Measurements from ENCODE around the gene ANKRD39.
A peak's percentile ranks its signal among the peaks of the same experiment; 100 is the strongest.

Gene ANKRD39

GRCh38 chr2:96856776-96857666 is 795 bp downstream of the ANKRD39 start:
- Mint-ChIP-seq H3K9me3 (no peaks in the 10 kb centered on the region), H3K4me1 (peaks cover 43% of the 10 kb centered on the region), H3K36me3 (peaks cover 55% of the 10 kb centered on the region), H3K4me3 (peak overlapping the region; percentile 73), H3K27ac (peak overlapping the region; percentile 77)
- peak; percentile 6 for ATAC-seq
- peak in 1 of 2 donors; percentile 71 for DNase-seq (ENCODE audit: low spot score in 2 of 2)

DNA sequence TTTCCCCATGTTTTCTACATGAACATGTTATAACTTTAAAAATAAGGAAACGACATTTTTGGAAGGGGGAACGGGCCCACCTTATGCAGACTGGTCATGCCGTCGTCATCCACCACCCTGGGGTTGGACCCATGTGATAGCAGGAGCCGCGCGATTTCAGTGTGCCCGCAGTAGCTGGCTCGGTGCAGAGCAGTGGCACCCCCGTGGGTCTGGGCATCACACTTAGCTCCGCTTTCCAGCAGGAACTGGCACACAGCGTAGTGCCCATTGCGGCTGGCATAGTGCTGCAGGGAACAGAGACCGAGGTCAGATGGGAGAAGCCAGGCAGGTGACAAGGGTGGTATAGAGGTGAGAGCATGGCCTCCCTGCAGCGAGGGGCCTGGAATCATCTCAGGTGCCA is 4.5 kb downstream of the ANKRD39 start:
- Mint-ChIP-seq H3K27ac (no peak overlapping the region), H3K36me3 (peaks cover 65% of the 10 kb centered on the region), H3K4me3 (no peak overlapping the region), H3K9me3 (no peaks in the 10 kb centered on the region), H3K4me1 (peaks cover 23% of the 10 kb centered on the region)
- no peak for ATAC-seq
- DNase-seq (ENCODE audit: low spot score in 2 of 2), result no peak

- H3K36me3 Mint-ChIP-seq, result peaks cover 71% of the 10 kb centered on the region
- no peak for ATAC-seq
- no peaks in the 10 kb centered on the region for H3K9me3 Mint-ChIP-seq
- peaks cover 23% of the 10 kb centered on the region for H3K4me1 Mint-ChIP-seq
- no peak for DNase-seq (ENCODE audit: low spot score in 2 of 2)
- no peak overlapping the region for H3K4me3 Mint-ChIP-seq
- no peak overlapping the region for H3K27ac Mint-ChIP-seq
Measured at GRCh38 chr2:96852667-96853066, 5.1 kb downstream of the ANKRD39 start.

DNA sequence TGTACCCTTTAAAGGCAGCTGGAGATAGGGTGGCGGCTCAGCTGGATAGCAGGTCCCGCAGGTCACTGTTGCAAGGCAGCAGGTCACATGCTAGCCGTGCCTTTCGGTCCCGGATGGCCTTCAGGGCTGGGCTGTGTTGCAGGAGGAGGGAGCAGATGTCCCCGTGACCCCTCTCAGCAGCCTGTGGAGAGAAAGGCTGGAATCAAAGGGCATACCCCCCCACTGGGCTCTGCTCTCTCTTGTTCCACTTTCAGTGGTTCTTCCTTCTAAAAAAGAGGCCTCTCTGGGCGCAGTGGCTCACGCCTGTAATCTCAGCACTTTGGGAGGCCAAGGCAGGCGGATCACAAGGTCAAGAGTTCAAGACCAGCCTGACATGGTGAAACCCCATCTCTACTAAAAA is 9.6 kb downstream of the ANKRD39 start:
- no peak overlapping the region for H3K4me3 Mint-ChIP-seq
- peak overlapping the region; percentile 12 for H3K27ac Mint-ChIP-seq
- ATAC-seq (no peak), DNase-seq (ENCODE audit: low spot score in 2 of 2) (no peak)
- peaks cover 95% of the 10 kb centered on the region for H3K36me3 Mint-ChIP-seq
- no peaks in the 10 kb centered on the region for H3K9me3 Mint-ChIP-seq
- peaks cover 3% of the 10 kb centered on the region for H3K4me1 Mint-ChIP-seq

DNA sequence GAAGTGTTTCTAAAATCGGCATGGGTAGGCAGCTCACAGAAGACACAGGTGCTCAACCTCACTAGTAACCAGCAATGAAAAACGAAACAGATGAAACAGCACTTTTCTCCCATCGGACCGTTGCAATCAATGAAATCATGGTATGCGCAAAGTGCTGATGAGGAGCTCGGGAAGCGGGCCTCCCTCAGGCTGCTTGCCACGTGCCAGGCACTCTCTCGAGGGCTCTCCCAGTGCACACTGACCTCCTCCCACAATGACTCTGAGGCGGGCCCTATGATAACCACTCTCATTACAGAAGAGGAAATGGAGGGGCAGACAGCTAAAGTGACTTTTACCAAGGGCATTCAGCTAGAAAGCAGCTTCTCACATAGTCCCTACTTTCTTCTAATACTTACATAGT is 10.2 kb downstream of the ANKRD39 start:
- Mint-ChIP-seq H3K27ac (peak overlapping the region; percentile 12), H3K9me3 (no peaks in the 10 kb centered on the region), H3K4me3 (no peak overlapping the region), H3K4me1 (peaks cover 7% of the 10 kb centered on the region), H3K36me3 (peaks cover 89% of the 10 kb centered on the region)
- ATAC-seq, result no peak
- DNase-seq (ENCODE audit: low spot score in 2 of 2), result no peak

- no peak for DNase-seq (ENCODE audit: low spot score in 2 of 2)
- H3K9me3 Mint-ChIP-seq, result no peaks in the 10 kb centered on the region
- H3K36me3 Mint-ChIP-seq, result peaks cover 81% of the 10 kb centered on the region
- H3K4me3 Mint-ChIP-seq, result no peak overlapping the region
- no peak for ATAC-seq
- H3K27ac Mint-ChIP-seq, result peak overlapping the region; percentile 12
- peaks cover 13% of the 10 kb centered on the region for H3K4me1 Mint-ChIP-seq
Measured at GRCh38 chr2:96846825-96847224, 11.0 kb downstream of the ANKRD39 start.

- Mint-ChIP-seq H3K4me1 (peaks cover 28% of the 10 kb centered on the region), H3K4me3 (no peak overlapping the region), H3K27ac (peak overlapping the region; percentile 73), H3K9me3 (no peaks in the 10 kb centered on the region), H3K36me3 (peaks cover 69% of the 10 kb centered on the region)
- ATAC-seq (no peak), DNase-seq (ENCODE audit: low spot score in 2 of 2) (no peak)
Measured at GRCh38 chr2:96844405-96844808, 13.4 kb downstream of the ANKRD39 start.

- Mint-ChIP-seq H3K27ac (peak within 1 kb of the TSS; percentile 73), H3K9me3 (no peaks in the 10 kb centered on the region), H3K4me3 (no peak within 1 kb of the TSS), H3K36me3 (peaks cover 68% of the 10 kb centered on the region), H3K4me1 (peaks cover 33% of the 10 kb centered on the region)
- no peak for ATAC-seq
- DNase-seq (ENCODE audit: low spot score in 2 of 2), result no peak
Measured at GRCh38 chr2:96843538-96844268, 14.1 kb downstream of the ANKRD39 start, which contains the start of gene ANKRD23. ANKRD23 (minus strand) TSS chr2:96844021; CDS start chr2:96843992, 29 bp downstream.

DNA sequence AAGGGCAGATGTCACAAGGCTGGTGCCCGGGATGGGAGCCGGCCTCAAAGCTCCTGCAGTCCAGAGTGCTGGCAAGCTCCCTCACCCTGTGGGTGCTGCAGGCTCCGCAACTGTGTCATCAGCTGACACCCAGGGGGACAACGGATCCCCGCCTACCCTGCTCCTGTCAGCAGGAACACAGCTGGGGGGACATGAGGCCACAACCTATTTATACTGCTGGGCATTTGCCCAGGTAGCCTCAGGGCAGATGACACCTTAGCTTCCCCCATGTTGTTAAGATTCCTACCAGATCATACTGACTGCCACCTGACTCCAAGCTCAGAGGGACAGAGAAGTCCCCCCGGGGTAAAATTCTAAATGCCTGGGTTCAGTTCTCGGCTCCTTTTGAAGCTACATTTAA is 15.2 kb downstream of the ANKRD39 start:
- no peak for DNase-seq (ENCODE audit: low spot score in 2 of 2)
- H3K36me3 Mint-ChIP-seq, result peaks cover 57% of the 10 kb centered on the region
- no peak overlapping the region for H3K4me3 Mint-ChIP-seq
- no peak for ATAC-seq
- peak overlapping the region; percentile 73 for H3K27ac Mint-ChIP-seq
- H3K4me1 Mint-ChIP-seq, result peaks cover 33% of the 10 kb centered on the region
- no peaks in the 10 kb centered on the region for H3K9me3 Mint-ChIP-seq

DNA sequence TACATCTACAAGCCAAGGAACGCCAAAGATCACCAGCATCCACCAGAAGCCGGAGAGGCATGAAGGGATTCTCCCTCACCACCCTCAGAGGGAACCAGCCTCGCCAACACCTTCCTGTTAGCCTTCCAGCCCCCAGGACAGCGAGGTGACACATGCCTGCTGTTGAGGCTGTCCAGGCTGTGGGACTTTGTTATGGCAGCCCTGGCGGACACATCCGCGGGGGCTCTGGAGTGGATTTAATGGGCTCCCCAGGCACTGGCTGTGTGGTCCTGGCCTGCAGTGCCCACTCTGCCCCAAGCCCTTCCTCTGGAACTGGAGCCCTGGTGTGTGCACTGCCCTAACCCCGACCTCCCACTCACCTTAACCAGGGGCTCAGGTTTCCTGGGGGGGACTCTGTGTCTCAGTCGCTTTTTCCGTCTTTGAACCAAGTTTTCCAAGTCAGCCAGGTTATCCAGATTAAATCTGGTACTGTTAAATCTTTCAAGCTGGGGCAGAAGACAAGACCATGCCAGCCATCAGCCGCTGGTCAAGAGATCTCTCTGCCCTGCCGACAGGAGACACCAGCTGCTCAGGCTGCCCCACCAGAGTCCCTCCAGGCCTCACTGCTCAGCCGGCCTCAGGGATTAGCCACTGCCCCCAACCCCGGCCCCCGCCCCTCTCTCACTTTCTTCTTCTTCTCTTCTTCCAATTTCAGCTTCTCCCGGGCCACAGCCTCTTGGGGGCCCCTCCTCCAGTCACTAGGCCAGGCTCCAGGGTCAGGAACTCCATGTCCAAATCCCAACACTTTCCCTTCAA is 15.9 kb downstream of the ANKRD39 start:
- no peak for DNase-seq (ENCODE audit: low spot score in 2 of 2)
- peak overlapping the region; percentile 16 for H3K27ac Mint-ChIP-seq
- H3K4me3 Mint-ChIP-seq, result no peak overlapping the region

DNA sequence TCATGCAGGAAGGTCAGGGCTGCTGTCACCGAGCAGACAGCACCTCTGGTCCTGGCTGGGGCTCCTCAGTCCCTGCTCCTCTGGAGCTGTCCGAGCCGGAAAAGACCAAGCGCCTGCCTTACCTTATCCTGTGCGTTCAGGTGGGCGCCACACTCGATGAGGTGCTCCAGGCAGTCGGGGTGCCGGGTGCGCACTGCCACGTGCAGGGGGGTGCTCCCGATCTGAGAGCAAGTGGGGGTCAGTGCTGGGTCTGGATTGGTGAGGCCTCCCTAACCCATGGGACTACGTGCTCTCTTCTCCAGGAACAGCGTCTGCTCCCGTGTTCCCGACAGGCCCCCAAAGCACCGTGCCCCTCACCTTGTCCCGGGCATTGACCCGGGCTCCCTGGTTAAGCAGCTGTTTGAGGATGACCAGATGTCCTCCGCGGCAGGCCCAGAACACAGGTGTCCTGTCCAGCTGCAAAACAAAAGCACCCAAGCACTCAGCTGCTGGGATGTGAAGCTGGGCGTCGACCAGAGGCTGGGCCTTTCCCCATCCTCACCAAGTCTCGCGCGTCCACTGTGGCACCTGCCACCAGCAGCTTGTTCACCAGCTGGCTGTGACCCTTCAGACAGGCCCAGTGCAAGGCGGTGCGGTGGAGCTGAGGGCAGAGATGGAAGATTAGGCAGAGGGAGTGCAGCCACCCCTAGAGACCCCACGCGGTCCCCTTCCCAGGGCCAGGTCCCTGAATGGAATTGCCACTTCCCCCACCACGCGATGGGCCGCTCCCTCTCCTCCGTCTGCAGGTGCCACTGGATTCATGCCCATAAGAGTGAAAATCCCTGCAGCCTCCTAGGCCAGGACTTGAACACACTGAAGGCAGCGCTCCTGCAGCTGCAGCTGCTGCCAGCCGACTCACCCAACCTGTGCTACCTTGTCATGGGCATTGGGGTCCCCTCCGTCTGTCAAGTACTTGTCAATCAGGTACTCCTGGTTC is 17.7 kb downstream of the ANKRD39 start:
- H3K4me1 Mint-ChIP-seq, result peaks cover 33% of the 10 kb centered on the region
- H3K36me3 Mint-ChIP-seq, result peaks cover 52% of the 10 kb centered on the region
- peak overlapping the region; percentile 53 for H3K4me3 Mint-ChIP-seq
- H3K27ac Mint-ChIP-seq, result peak overlapping the region; percentile 79
- H3K9me3 Mint-ChIP-seq, result no peaks in the 10 kb centered on the region
- ATAC-seq (no peak), DNase-seq (ENCODE audit: low spot score in 2 of 2) (no peak)

More for the DNA sequence above, 15.9 kb downstream of the ANKRD39 start:
- Mint-ChIP-seq H3K9me3 (no peaks in the 10 kb centered on the region), H3K36me3 (peaks cover 54% of the 10 kb centered on the region), H3K4me1 (peaks cover 33% of the 10 kb centered on the region)
- ATAC-seq, result no peak

- peak; percentile 93 for ATAC-seq
Measured at GRCh38 chr2:96839293-96839874, 18.4 kb downstream of the ANKRD39 start.

DNA sequence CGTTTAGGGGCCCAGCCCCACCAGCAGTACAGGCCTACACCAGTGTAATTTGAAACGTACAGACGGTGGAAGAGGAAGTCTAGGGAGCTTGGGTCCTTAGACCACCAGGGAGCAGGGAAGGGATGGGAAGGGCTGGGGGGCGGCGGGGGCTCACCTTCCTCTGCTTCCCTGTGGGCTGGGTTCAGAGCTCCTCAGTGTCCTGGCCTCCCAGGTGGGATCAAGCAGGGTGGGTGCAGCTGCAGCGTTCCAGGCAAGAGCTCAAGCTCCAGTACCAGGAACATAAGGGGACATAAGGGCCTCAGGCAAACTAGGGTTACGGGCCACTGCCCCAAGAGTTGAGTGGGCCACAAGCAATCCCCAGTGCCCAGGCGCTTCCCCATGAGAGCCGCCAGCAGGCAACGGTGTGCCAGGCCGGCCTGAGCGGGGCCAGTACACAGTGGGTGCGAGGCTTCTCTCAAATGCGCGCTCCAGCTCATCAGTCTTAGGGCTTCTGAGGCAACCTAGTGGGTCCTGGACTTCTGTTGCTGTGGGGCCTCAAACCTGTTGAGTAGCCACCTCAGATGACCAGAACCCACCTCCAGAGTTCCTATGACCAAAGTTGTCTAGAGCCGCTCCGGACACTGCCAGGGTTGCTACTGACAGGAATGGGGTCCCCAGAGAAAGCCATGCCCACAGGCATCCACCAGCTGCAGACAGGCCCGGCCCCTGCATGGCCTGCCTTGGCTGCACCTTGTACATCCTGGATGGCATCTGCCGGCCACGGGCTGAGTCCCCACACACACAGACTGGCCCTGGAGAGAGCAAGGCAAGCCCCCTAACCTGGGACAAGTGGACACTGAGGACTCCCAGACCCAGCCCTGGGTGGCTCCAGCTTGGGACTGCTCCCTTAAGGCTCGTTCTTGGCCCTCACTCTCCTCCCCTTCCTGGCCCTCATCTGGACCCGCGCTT is 19.2 kb downstream of the ANKRD39 start:
- Mint-ChIP-seq H3K27ac (peak overlapping the region; percentile 79), H3K4me3 (peak overlapping the region; percentile 53), H3K36me3 (peaks cover 49% of the 10 kb centered on the region), H3K4me1 (peaks cover 33% of the 10 kb centered on the region), H3K9me3 (no peaks in the 10 kb centered on the region)
- peak; percentile 1 for ATAC-seq
- no peak for DNase-seq (ENCODE audit: low spot score in 2 of 2)

More at GRCh38 chr2:96839293-96839874, 18.4 kb downstream of the ANKRD39 start:
- Mint-ChIP-seq H3K4me1 (peaks cover 33% of the 10 kb centered on the region), H3K36me3 (peaks cover 52% of the 10 kb centered on the region), H3K4me3 (peak overlapping the region; percentile 53), H3K9me3 (no peaks in the 10 kb centered on the region), H3K27ac (peak overlapping the region; percentile 79)
- peak; percentile 61 to 87 for DNase-seq (ENCODE audit: low spot score in 2 of 2)
